C4-2B (cell line): ENCODE data around the gene PLCH2.

Experiments
- ZFX ChIP-seq: fragments of 450-650 bp; IDR thresholded peaks from 2 replicates; pipeline ENCODE4 v1.6.1; 2017
- TF ChIP-seq, protein P1 (sequence below): fragments of 450-650 bp; conservative IDR thresholded peaks from 2 replicates; pipeline ENCODE4 v1.5.1; 2017; ENCODE audit warnings: mild to moderate bottlenecking

GRCh38 chr1:2469103-2469940, 6.8 kb upstream of the PLCH2 start:
- TF ChIP-seq, protein P1, sequence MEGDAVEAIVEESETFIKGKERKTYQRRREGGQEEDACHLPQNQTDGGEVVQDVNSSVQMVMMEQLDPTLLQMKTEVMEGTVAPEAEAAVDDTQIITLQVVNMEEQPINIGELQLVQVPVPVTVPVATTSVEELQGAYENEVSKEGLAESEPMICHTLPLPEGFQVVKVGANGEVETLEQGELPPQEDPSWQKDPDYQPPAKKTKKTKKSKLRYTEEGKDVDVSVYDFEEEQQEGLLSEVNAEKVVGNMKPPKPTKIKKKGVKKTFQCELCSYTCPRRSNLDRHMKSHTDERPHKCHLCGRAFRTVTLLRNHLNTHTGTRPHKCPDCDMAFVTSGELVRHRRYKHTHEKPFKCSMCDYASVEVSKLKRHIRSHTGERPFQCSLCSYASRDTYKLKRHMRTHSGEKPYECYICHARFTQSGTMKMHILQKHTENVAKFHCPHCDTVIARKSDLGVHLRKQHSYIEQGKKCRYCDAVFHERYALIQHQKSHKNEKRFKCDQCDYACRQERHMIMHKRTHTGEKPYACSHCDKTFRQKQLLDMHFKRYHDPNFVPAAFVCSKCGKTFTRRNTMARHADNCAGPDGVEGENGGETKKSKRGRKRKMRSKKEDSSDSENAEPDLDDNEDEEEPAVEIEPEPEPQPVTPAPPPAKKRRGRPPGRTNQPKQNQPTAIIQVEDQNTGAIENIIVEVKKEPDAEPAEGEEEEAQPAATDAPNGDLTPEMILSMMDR = no peak
- no peak for TF ChIP-seq ZFX
